HT1080 (cell line): ENCODE measurements around the gene TERT. TPM values are rescaled to one million over a fixed set of nuclear protein-coding genes. Genes with fewer than 3 reads are reported as not detected.
A peak's percentile ranks its signal among the peaks of the same experiment; 100 is the strongest.
"Not testable (repeated sequence)": the region's sequence is repeated elsewhere in the genome, so short reads cannot be mapped to it uniquely, and the experiment has no call there.

Experiments used
- DNase-seq: peaks from one replicate; pipeline ENCODE4 v3.0.0-alpha.2; 2015; ENCODE audit warnings: low read depth
- polyA plus RNA-seq, 2 experiments: library from polyadenylated mRNA; depleted of rRNA; stranded (reverse); fragments of >200 nt; gene quantifications; 2 replicates each; pipeline ENCODE4 v1.2.3, GENCODE V29; 2015
- total RNA-seq: library from RNA; depleted of rRNA; stranded (reverse); fragments of >200 nt; shearing (Covaris generic); gene quantifications from 2 replicates; pipeline ENCODE4 v1.2.3, GENCODE V29; 2014; rRNA removed

TERT gene
- 9.0 and 10.5 TPM in 2 replicates for total RNA-seq
- polyA plus RNA-seq (2015; cell fraction: cytosol; rRNA removed), result 3.3 TPM in 2 replicates
- polyA plus RNA-seq (2015; cell fraction: nucleus; rRNA removed), result 18.5 and 29.6 TPM in 2 replicates

GRCh38 chr5:1294835-1295649 is at the start of gene TERT:
Gene TERT (minus strand): TSS chr5:1295068. CDS start chr5:1294989, 79 bp downstream.
- peak; percentile 58 for DNase-seq

DNA sequence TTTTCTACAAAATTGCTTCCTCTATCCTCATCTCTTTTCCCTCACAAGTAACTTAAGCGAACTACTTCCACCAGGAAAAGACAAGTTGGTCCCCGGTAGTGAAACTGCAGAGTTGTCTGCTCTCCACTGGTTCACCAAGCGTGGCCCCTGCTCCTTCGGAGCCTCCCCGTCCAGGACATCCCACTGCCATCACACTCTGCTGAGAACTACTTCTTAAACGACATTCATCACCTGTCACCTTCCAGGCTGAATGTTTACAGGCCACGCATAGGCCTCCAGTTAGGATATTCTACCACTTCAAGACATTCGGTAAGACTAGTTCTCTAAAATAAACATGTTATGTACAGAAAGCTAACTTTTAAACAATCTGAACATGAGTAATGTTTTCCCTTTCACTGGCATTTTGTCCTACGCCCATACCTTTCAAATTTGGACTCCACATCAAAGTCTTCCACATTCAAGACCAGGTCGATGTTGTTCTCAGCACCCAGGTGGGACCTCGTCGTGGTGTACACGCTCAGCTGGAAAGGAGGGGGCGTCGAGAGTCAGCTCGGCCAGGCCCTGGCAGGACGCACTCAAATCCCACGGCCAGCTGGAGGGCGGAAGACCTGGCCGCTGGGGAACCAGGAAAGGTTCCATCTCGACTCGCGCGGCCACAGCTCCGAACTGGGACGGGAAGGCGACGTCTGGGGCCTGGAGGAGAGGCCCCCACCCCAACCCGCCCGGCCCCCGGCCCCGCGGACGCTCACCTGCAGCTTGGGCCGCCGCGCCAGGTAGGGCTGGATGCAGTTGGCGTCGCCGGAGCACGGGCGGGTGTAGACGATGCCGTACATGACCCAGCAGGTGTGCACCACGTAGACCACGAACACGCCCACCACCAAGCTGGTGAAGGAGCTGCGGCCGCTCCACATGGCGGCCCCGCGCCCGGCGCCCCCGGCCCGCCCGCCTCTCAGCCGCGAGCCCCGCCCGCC is 49.3 kb upstream of the TERT start:
- no peak for DNase-seq

GRCh38 chr5:1343315-1343751 is 48.5 kb upstream of the TERT start:
- no peak for DNase-seq

GRCh38 chr5:1342711-1343110 is 47.8 kb upstream of the TERT start:
- DNase-seq, result not testable (repeated sequence)

- no peak for DNase-seq
Measured at GRCh38 chr5:1342268-1342667, 47.4 kb upstream of the TERT start.

- DNase-seq, result no peak
Measured at GRCh38 chr5:1341863-1342262, 47.0 kb upstream of the TERT start.

GRCh38 chr5:1339818-1340210 is 44.9 kb upstream of the TERT start:
- DNase-seq, result not testable (repeated sequence)

DNA sequence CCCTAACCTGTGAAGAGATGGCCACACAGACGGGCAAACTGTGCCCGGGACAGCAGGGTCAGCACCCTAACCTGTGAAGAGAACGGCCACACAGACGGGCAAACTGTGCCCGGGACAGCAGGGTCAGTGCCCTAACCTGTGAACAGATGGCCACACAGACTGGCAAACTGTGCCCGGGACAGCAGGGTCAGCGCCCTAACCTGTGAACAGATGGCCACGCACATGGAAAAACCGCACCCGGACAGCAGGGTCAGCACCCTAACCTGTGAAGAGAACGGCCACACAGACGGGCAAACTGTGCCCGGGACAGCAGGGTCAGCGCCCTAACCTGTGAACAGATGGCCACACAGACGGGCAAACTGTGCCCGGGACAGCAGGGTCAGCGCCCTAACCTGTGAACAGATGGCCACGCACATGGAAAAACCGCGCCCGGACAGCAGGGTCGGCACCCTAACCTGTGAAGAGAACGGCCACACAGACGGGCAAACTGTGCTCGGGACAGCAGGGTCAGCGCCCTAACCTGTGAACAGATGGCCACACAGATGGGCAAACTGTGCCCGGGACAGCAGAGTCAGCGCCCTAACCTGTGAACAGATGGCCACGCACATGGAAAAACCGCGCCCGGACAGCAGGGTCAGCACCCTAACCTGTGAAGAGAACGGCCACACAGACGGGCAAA is 44.4 kb upstream of the TERT start:
- DNase-seq, result not testable (repeated sequence)

- DNase-seq, result no peak
Measured at GRCh38 chr5:1338506-1339070, 43.7 kb upstream of the TERT start.

- no peak for DNase-seq
Measured at GRCh38 chr5:1338196-1338490, 43.3 kb upstream of the TERT start.

DNA sequence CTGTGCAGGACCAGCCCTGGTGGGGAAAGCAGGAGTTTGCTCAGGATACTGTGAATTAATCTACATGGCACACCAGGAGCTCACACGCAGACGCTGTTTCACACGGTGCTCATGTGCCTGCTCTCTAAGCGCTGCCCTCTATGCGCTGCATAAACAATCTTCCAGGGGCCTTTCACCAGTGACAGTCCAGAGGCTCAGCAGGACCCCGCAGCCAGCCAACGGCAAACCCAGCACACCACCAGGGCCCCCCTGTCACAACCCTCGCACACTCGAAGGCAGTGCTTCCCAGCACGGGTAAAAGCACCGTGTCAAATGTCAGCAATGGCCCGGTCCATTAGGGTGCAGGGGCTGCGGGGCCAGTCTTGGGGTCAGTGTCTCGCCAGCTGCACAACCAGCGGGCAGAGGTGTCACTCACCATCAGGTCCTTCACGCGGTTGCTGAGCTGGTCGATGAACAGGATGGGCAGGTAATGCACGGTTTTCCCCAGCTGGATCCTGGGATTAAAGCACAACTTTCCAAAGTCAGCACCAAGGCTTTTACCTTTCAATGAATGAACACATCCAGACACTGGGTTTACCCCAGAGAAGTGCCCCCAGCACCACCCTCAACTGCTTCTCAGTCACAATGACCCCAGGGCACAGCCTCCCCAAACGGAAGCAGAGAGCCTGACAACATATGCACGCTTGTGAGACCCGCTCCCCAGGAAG is 42.8 kb upstream of the TERT start:
- no peak for DNase-seq

DNA sequence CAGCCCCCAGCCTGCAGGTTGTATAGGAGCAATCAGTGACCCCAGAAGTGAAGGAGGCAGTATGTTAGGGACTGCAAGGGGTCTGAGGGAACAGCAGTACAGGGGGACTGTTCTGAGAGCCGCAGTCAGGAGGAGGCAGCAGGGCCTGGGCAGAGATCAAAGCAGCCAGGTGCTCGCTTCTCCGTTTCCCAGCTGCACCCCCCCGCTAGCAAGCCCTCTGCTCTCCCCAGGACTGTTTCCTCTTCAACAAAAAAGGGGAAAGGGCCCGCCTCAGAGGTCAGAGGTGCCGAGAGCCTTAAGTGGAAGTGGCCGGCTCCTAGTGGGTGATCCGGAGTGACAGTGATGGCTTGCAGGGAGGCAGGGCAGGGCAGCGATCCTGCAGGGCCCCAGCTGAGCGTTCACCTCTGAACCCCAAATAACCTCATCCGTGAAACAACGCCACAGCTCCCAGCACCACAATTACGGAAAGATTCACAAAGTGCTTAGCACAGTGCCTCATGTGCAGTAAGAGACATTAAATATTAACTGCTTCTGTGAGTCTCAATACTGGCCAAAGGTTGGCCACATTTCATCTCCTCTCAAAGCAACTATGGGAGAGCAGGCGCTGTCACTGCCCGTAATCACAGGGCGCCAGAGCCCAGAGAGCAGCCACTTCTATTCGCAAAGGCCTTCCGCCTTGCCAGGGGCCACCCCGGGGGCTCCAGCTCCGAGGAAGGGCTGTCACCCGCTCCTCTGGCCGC is 42.1 kb upstream of the TERT start:
- no peak for DNase-seq

GRCh38 chr5:1336106-1336561 is 41.3 kb upstream of the TERT start:
- no peak for DNase-seq

DNA sequence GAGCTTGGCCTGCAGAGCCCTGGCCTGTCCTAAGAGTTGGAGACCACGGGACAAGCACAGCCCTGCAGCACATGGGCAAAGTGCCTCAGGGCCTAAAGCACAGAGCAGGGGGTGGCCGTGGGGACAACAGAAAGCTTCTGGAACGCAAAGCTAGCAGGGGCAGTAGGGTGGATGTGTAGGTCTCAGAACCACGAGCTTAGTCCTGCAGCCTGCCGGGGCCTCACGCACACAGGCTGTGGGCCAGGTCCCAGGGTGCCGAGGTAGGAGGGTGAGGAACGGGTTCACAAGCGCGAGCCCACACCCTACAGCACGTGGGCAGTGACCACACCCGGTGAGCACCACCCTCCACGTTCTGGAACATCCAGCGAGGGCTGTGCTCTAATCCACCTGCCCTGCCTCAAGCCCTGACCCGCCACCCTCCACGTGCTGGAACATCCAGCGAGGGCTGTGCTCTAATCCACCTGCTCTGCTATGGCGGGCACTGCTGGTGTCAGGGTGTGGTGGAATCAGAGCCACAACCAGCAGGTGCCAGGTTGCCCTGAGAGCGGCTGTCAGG is 40.8 kb upstream of the TERT start:
- DNase-seq, result no peak

GRCh38 chr5:1334831-1335539 is 40.1 kb upstream of the TERT start:
- DNase-seq, result no peak

- no peak for DNase-seq
Measured at GRCh38 chr5:1333986-1334385, 39.1 kb upstream of the TERT start.

DNA sequence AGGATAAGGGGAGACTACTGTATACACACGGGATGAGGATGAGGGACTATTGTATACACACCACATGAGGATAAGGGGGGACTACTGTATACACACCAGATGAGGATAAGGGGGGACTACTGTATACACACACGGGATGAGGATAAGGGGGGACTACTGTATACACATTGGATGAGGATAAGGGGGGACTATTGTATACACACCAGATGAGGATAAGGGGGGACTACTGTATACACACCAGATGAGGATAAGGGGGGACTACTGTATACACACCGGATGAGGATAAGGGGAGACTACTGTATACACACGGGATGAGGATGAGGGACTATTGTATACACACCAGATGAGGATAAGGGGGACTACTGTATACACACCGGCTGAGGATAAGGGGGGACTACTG is 38.4 kb upstream of the TERT start:
- not testable (repeated sequence) for DNase-seq

GRCh38 chr5:1332461-1333001 is 37.7 kb upstream of the TERT start:
- DNase-seq, result peak; percentile 21
